ENCODE results near the gene TMEM186. TPM values are rescaled to one million over a fixed set of nuclear protein-coding genes. Genes with fewer than 3 reads are reported as not detected.
A peak's percentile ranks its signal among the peaks of the same experiment; 100 is the strongest.

Gene TMEM186
- total and polyA plus RNA-seq, 9 of the 15 experiments (the other 6 are each of a cell fraction or from before 2014, with no cell fraction given): 10.1 to 33.4 (median 16.4) TPM

GRCh38 chr16:8797364-8798173 lies at the start of gene TMEM186, which contains the start of gene PMM2 (continued):
- TF ChIP-seq ZNF174 (CRISPR knock-in tag; IDR thresholded peaks at IDR 0.05) (no peak), TEAD2 (tag; IDR thresholded peaks at IDR 0.05) (no peak), ZNF561 (CRISPR knock-in tag; conservative IDR thresholded peaks at IDR 0.05) (no peak), ZNF507 (tag; conservative IDR thresholded peaks at IDR 0.05) (no peak), ZBED1 (IDR thresholded peaks at IDR 0.05) (no peak), BRF2 (IDR thresholded peaks at IDR 0.05; ENCODE audit: borderline replicate concordance, insufficient read depth, insufficient read length) (no peak), TAF7 (tag; IDR thresholded peaks at IDR 0.05) (peak; percentile 49), ZNF589 (CRISPR knock-in tag; IDR thresholded peaks at IDR 0.05; ENCODE audit: low read depth) (no peak), BCOR (IDR thresholded peaks at IDR 0.05) (no peak), ZNF41 (CRISPR knock-in tag; conservative IDR thresholded peaks at IDR 0.05) (no peak), FOXP1 (CRISPR knock-in tag; IDR thresholded peaks at IDR 0.05) (peak; percentile 98), MTA1 (IDR thresholded peaks at IDR 0.05; ENCODE audit: borderline replicate concordance) (no peak), MAFF (IDR thresholded peaks at IDR 0.05; ENCODE audit: low read length) (no peak), ATF7 (IDR thresholded peaks at IDR 0.05) (peak; percentile 76), RBM15 (IDR thresholded peaks at IDR 0.05; ENCODE audit: insufficient read depth, low read length) (no peak), BCL6 (CRISPR knock-in tag; IDR thresholded peaks at IDR 0.05) (no peak), RUNX1 (IDR thresholded peaks at IDR 0.05; ENCODE audit: low read depth) (no peak), NEUROD1 (IDR thresholded peaks at IDR 0.05; ENCODE audit: borderline replicate concordance, low read depth, low read length, partially characterized antibody) (peak; percentile 18), LEF1 (IDR thresholded peaks at IDR 0.05) (peak; percentile 8; the same call in 1 of the 2 replicates), ZSCAN29 (IDR thresholded peaks at IDR 0.05) (no peak), IFI16 (CRISPR knock-in tag; IDR thresholded peaks at IDR 0.05) (no peak), SAP30 (IDR thresholded peaks at IDR 0.05; ENCODE audit: borderline replicate concordance, insufficient read depth, low read depth, low read length, poor library complexity, severe bottlenecking) (peak; percentile 99)
- TF ChIP-seq, protein P1, sequence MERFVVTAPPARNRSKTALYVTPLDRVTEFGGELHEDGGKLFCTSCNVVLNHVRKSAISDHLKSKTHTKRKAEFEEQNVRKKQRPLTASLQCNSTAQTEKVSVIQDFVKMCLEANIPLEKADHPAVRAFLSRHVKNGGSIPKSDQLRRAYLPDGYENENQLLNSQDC (CRISPR knock-in tag; IDR thresholded peaks at IDR 0.05): no peak
- TF ChIP-seq, protein P2, sequence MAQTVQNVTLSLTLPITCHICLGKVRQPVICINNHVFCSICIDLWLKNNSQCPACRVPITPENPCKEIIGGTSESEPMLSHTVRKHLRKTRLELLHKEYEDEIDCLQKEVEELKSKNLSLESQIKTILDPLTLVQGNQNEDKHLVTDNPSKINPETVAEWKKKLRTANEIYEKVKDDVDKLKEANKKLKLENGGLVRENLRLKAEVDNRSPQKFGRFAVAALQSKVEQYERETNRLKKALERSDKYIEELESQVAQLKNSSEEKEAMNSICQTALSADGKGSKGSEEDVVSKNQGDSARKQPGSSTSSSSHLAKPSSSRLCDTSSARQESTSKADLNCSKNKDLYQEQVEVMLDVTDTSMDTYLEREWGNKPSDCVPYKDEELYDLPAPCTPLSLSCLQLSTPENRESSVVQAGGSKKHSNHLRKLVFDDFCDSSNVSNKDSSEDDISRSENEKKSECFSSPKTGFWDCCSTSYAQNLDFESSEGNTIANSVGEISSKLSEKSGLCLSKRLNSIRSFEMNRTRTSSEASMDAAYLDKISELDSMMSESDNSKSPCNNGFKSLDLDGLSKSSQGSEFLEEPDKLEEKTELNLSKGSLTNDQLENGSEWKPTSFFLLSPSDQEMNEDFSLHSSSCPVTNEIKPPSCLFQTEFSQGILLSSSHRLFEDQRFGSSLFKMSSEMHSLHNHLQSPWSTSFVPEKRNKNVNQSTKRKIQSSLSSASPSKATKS (CRISPR knock-in tag; IDR thresholded peaks at IDR 0.05): no peak
- TF ChIP-seq, protein P3, sequence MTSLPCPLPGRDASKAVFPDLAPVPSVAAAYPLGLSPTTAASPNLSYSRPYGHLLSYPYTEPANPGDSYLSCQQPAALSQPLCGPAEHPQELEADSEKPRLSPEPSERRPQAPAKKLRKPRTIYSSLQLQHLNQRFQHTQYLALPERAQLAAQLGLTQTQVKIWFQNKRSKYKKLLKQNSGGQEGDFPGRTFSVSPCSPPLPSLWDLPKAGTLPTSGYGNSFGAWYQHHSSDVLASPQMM (CRISPR knock-in tag; IDR thresholded peaks at IDR 0.05): no peak
- TF ChIP-seq, protein P4, sequence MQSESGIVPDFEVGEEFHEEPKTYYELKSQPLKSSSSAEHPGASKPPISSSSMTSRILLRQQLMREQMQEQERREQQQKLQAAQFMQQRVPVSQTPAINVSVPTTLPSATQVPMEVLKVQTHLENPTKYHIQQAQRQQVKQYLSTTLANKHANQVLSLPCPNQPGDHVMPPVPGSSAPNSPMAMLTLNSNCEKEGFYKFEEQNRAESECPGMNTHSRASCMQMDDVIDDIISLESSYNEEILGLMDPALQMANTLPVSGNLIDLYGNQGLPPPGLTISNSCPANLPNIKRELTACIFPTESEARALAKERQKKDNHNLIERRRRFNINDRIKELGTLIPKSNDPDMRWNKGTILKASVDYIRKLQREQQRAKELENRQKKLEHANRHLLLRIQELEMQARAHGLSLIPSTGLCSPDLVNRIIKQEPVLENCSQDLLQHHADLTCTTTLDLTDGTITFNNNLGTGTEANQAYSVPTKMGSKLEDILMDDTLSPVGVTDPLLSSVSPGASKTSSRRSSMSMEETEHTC (IDR thresholded peaks at IDR 0.05): 0 out of 2 replicates have a peak, but pooled peaks have one; percentile 5

Measured in K562 (cell line).